Measurements from ENCODE around the gene RRP36. TPM values are rescaled to one million over a fixed set of nuclear protein-coding genes. Genes with fewer than 3 reads are reported as not detected.
A peak's percentile ranks its signal among the peaks of the same experiment; 100 is the strongest.

The RRP36 gene
- total and polyA plus RNA-seq, 9 of the 15 experiments (the other 6 are each of a cell fraction or from before 2014, with no cell fraction given) = 27.6 to 150 (median 114) TPM

GRCh38 chr6:43021270-43022047 lies at the start of gene RRP36 (continued):
- TF ChIP-seq BRF2 (IDR thresholded peaks at IDR 0.05; ENCODE audit: borderline replicate concordance, insufficient read depth, insufficient read length) (no peak), ETV6 (IDR thresholded peaks at IDR 0.05; ENCODE audit: borderline replicate concordance in 1 of 2, low read depth in 2 of 2, low read length in 1 of 2) (no peak), ETV6 (CRISPR knock-in tag; IDR thresholded peaks at IDR 0.05; ENCODE audit: borderline replicate concordance) (no peak), NFXL1 (CRISPR knock-in tag; IDR thresholded peaks at IDR 0.05) (no peak), GATAD2A (IDR thresholded peaks at IDR 0.05) (no peak), PCBP2 (IDR thresholded peaks at IDR 0.05; ENCODE audit: low read depth, low read length, poor library complexity, severe bottlenecking) (no peak), MNT (conservative IDR thresholded peaks at IDR 0.05) (peak; percentile 62 to 76), DIDO1 (tag; IDR thresholded peaks at IDR 0.05; ENCODE audit: low read depth) (peak; percentile 59; the same call in 1 of the 2 replicates), MYC (IDR thresholded peaks at IDR 0.05; ENCODE audit: low read depth, low read length) (peak; percentile 89), MYC (CRISPR knock-in tag; IDR thresholded peaks at IDR 0.05; ENCODE audit: borderline replicate concordance, low read depth) (peak; percentile 50; the same call in 1 of the 2 replicates), STAT5A (IDR thresholded peaks at IDR 0.05; ENCODE audit: borderline replicate concordance, low read length) (no peak), KLF16 (IDR thresholded peaks at IDR 0.05) (no peak), ZNF431 (CRISPR knock-in tag; IDR thresholded peaks at IDR 0.05) (no peak), ASH1L (IDR thresholded peaks at IDR 0.05; ENCODE audit: borderline replicate concordance, low read depth, partially characterized antibody) (no peak), RBBP5 (IDR thresholded peaks at IDR 0.05; ENCODE audit: borderline replicate concordance, insufficient read depth, low read length, poor library complexity, severe bottlenecking) (peak; percentile 91), VEZF1 (CRISPR knock-in tag; IDR thresholded peaks at IDR 0.05) (peak; percentile 53)

Data from K562 (cell line).